GM10248 (cell line): ENCODE data around the gene HRH3.

Source experiments
- CTCF ChIA-PET: fragments of 300-600 bp; sonication (Branson Sonifier 250); formaldehyde crosslinking; extraction: SDS; loops from one replicate; lab custom pipeline; 2021; ENCODE audit warnings: antibody characterized with exemption; lab: Yijun Ruan, JAX
- POLR2A ChIA-PET: fragments of 350-650 bp; sonication (Branson Sonifier 250); formaldehyde crosslinking; extraction: SDS; loops from one replicate; lab custom pipeline; 2020; ENCODE audit warnings: antibody characterized with exemption; lab: Yijun Ruan, JAX
- DNase-seq: peaks from one replicate; pipeline ENCODE4 v3.0.0; 2012; ENCODE audit errors: extremely low spot score
- TF ChIP-seq, protein P1 (sequence below): IDR thresholded peaks from 2 replicates; pipeline ENCODE4 v1.5.1; 2012; ENCODE audit warnings: mild to moderate bottlenecking, low read depth; ENCODE audit errors: extremely low read depth, missing control alignments, control extremely low read depth

The HRH3 gene

DNA sequence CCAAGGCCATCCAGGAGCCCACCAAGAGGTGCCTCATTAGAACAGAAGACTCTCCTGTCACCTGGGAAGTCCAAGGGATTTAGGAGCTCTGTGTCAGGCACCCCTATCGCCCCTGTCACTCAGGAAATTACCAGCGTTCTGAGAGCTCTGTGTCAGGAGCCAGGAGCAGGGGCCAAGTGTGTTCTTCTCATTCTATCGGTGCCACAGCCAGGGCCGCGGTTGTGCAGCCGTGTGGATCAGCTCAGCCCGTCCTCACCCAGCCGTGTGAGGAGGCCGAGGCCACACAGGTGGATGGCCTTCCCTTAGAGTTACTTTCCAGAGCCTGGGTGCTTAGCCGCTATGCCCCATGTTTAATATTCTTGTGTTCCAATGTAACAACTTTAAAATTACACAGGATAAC is 27.4 kb downstream of the HRH3 start:
- TF ChIP-seq, protein P1, sequence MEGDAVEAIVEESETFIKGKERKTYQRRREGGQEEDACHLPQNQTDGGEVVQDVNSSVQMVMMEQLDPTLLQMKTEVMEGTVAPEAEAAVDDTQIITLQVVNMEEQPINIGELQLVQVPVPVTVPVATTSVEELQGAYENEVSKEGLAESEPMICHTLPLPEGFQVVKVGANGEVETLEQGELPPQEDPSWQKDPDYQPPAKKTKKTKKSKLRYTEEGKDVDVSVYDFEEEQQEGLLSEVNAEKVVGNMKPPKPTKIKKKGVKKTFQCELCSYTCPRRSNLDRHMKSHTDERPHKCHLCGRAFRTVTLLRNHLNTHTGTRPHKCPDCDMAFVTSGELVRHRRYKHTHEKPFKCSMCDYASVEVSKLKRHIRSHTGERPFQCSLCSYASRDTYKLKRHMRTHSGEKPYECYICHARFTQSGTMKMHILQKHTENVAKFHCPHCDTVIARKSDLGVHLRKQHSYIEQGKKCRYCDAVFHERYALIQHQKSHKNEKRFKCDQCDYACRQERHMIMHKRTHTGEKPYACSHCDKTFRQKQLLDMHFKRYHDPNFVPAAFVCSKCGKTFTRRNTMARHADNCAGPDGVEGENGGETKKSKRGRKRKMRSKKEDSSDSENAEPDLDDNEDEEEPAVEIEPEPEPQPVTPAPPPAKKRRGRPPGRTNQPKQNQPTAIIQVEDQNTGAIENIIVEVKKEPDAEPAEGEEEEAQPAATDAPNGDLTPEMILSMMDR = no peak
- CTCF ChIA-PET = no interaction called here
- DNase-seq = no peak
- POLR2A ChIA-PET = no interaction called here

DNA sequence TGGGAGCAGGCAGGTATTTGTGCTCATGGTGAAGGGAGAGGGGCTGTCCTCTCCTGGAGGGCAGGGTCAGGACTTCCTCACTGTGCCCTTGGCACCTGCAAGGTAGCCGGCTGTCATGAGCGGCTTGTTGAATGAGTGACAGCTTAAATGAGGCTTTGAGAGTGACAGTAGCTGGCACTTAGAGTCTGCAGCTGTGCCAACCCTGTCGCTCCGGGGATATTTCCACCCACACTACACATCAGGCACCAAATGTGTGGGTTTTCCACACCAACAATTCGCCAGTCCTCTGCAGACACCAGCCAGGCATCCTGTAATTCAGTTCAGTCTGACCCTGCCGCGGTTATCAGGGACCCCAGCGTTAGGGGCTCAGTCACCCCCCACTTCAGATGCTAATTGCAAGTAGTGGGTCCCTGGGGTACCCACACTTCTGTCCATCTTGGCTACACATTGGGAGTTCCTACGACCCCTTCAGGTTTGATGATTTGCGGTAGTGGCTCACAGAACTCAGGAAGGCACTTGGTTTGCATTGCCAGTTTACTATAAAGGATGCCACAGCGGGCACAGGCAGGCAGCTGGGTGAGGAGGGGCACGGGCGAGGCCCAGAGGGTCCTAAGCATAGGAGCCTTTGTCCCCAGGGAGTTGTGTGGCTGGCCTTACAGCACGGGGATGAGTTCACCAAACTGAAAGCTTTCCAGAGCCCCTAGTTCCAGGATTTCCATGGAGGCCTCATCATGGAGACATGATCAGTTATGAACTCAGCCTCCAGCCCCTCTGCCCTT is 28.1 kb downstream of the HRH3 start:
- no peak for DNase-seq
- ChIA-PET CTCF (interaction anchor here (1.7 kb wide), 1 partner anchor 181 kb away, joined by 3 read pairs; no protein-coding TSS in a partner anchor), POLR2A (no interaction called here)
- TF ChIP-seq, protein P1 = no peak

DNA sequence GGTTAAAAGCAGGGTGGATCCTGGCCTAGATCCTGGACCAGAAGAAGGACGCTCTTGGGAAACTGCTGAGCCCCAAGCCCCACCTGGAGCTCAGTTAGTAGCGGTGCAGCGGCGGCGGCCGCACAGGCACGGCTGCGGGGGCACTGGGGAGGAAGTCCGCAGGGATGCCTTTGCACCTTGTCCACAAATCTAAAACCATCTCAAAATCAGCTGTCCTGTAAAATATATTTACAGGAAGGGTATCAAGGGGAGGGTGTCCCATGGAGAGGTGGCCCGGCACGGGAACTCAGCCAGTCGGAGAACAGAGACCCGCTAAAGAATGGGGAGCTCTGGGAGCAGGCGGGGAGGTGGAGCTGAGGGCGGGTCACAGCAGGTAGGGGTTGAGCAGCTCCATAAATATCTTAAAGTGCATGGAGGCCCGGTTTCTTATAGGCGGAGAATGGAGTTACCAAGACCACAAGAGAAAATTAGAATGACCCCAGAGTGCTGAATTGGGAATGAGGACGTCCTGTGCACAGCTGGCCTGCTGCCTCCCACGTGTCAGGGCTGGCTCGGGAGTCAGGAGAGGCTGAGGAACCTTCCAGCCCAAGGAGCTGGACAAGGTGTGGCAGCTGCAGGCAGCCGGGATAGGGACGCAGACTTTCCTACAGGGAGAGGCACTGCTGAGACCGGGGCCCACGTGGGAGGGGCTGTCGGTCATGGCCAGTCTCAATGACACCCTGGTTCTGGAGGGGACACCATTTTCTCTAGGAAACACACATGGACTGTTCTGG is 29.3 kb downstream of the HRH3 start:
- no peak for DNase-seq
- CTCF ChIA-PET = interaction anchor here (1.7 kb wide), 1 partner anchor 179 kb away, joined by 3 read pairs; no protein-coding TSS in a partner anchor
- TF ChIP-seq, protein P1 = no peak
- POLR2A ChIA-PET = no interaction called here

DNA sequence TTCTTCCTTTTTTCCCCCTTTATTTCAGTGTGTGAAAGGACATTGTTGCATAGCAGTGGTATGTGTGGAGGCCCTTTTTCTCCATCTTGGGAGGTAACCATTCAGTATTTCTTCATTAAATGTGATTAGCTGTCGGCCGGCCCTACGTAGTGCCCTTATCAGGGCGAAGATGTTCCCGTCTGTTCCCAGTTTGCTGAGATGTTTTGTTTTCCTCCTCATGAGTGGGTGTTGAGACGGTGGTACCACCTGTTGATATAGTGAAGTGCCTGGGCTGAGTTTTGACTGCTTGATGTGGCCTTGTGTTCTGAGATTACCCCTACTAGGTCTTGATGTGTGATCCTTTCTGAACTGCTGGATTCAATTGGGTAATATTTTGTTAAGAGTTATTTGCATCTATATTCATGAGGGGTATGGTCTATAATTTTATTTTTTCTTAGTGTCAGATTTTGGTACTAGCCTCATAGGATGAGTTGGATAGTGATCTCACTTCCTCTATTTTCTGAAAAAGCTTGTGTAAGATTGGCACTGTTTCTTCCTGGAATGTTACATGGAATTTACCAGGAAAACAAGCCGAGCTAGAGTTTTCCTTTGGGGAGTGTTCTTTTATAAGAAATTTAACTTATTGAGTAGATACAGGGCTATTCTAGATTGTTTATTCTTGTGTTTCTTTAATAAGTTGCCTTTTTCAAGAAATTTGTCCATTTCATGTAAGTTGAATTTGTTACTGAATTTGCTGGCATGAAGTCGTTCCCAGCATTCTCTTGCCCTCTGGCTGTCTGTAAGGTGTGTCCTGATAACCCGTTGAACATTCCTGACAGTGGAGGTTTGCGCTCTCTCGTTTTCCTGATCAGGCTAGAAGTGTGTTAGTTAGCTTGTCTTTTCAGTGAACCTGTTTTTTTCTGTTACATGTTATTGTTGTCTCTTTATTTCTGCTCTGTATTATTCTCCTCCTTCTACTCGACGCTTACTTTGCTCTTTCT is 32.9 kb downstream of the HRH3 start:
- TF ChIP-seq, protein P1 = no peak
- no peak for DNase-seq
- ChIA-PET CTCF (interaction anchor here (1.2 to 2.0 kb wide), 4 partner anchors 12 to 115 kb away, joined by 3 to 5 read pairs (median 3); partner anchors contain the start of gene ADRM1), POLR2A (interaction anchor here (1.3 kb wide), 1 partner anchor 121 kb away, joined by 3 read pairs; the partner anchor contains the start of gene TAF4)

DNA sequence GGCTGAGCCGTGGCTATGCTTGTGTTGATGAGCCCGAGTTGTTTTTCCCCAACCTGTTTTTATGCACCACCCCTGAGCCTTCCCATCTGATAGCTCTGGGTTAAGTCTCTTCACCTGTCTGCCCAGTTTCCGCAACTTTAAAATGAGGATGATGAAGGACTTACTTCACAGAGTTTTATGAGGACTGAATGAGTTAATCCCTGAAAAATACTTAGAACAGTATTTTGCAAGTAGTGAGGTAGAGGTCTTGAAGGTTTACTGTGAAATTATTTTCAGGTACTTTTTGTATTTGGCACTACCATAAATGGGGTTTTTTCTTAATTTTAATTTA is 34.0 kb downstream of the HRH3 start:
- POLR2A ChIA-PET = no interaction called here
- no peak for DNase-seq
- CTCF ChIA-PET = no interaction called here
- TF ChIP-seq, protein P1 = no peak

DNA sequence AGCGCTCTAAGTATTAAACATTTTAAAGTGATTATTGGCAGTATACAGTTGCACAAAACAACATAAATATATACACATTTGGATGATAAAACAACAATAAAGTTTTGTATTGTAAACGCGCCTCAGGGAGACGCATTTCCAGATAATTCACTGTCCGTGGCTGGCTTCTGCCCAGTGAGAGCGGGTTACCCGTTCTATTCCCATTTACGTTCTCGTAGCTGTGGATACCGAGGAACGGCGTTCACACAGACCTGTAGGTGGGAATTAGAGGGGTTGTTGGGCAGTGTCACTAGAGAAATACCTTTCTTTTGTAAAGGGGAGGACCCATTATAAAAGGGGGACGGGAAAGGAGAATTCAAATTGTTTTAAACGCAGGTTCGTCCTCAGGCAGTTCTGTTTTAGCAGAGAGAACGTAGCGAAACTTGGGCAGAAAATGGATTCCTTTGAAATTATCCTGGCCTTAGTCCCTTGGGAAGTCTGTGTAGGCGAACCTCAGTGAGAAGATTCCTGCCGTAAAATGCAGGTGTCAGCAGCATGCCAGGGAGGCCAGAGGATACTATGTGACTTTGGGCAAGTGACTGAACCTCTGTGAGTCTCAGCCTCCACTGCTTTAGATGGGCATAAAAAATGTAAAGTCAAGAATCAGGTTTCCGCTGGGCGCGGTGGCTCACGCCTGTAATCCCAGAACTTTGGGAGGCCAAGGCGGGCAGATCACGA is 36.5 kb downstream of the HRH3 start:
- no peak for DNase-seq
- ChIA-PET CTCF (no interaction called here), POLR2A (no interaction called here)
- TF ChIP-seq, protein P1 = no peak
